Hepatocyte (in vitro differentiated cells): ENCODE results near the gene NCAPD3. TPM values are rescaled to one million over a fixed set of nuclear protein-coding genes. Genes with fewer than 3 reads are reported as not detected.

Experiments
- DNase-seq: peaks from one replicate; pipeline ENCODE4 v3.0.0-alpha.2; 2016; ENCODE audit warnings: low spot score
- H2AFZ ChIP-seq: fragments of 200-600 bp; sonication (generic); 2 replicates; pipeline ENCODE4 v1.6.0; 2016; ENCODE audit warnings: antibody characterized with exemption, mild to moderate bottlenecking
- H3K27ac ChIP-seq: fragments of 200-600 bp; sonication (generic); 2 replicates; pipeline ENCODE4 v1.5.1; 2016; ENCODE audit warnings: mild to moderate bottlenecking
- H3K27me3 ChIP-seq: fragments of 200-600 bp; sonication (generic); 2 replicates; pipeline ENCODE4 v1.6.1; 2016
- H3K36me3 ChIP-seq: fragments of 200-600 bp; sonication (generic); replicated peaks from 2 replicates; pipeline ENCODE4 v1.5.1; 2016; ENCODE audit warnings: low read depth; ENCODE audit not compliant: insufficient read depth
- H3K4me1 ChIP-seq: fragments of 200-600 bp; sonication (generic); 2 replicates; pipeline ENCODE4 v1.5.1; 2016; ENCODE audit warnings: mild to moderate bottlenecking, moderate library complexity; ENCODE audit not compliant: insufficient read depth
- H3K4me2 ChIP-seq: fragments of 200-600 bp; sonication (generic); 2 replicates; pipeline ENCODE4 v1.6.0; 2016
- H3K4me3 ChIP-seq: fragments of 200-600 bp; sonication (generic); 2 replicates; pipeline ENCODE4 v1.5.1; 2016; ENCODE audit warnings: mild to moderate bottlenecking
- H3K79me2 ChIP-seq: fragments of 200-600 bp; sonication (generic); 2 replicates; pipeline ENCODE4 v1.6.0; 2017; ENCODE audit warnings: mild to moderate bottlenecking
- H3K9me2 ChIP-seq: fragments of 200-600 bp; sonication (generic); replicated peaks from 2 replicates; pipeline ENCODE4 v1.6.0; 2017; ENCODE audit warnings: mild to moderate bottlenecking; ENCODE audit not compliant: insufficient read depth
- H3K9me3 ChIP-seq: fragments of 200-600 bp; sonication (generic); 2 replicates; pipeline ENCODE4 v1.5.1; 2016; ENCODE audit warnings: low read depth, mild to moderate bottlenecking
- H4K20me1 ChIP-seq: fragments of 200-600 bp; sonication (generic); 2 replicates; pipeline ENCODE4 v1.6.0; 2016; ENCODE audit warnings: mild to moderate bottlenecking; ENCODE audit not compliant: insufficient read depth, poor library complexity, severe bottlenecking
- CTCF ChIP-seq: fragments of 200-600 bp; sonication (generic); IDR thresholded peaks from 2 replicates; pipeline ENCODE4 v1.5.1; 2016; ENCODE audit warnings: antibody characterized with exemption, mild to moderate bottlenecking; ENCODE audit not compliant: poor library complexity
- EZH2 ChIP-seq: fragments of 200-600 bp; sonication (generic); IDR thresholded peaks from 2 replicates; pipeline ENCODE4 v1.6.1; 2016; ENCODE audit warnings: antibody characterized with exemption, mild to moderate bottlenecking, borderline replicate concordance
- EZH2phosphoT487 ChIP-seq: fragments of 200-600 bp; sonication (generic); IDR thresholded peaks from one replicate; pipeline ENCODE4 v1.6.1; 2018; ENCODE audit warnings: antibody characterized with exemption, mild to moderate bottlenecking, low read depth, moderate library complexity; ENCODE audit not compliant: unreplicated experiment, severe bottlenecking
- WGBS: methylation state at CpG from one replicate; pipeline ENCODE4 v1.1.6; 2016; ENCODE audit warnings: low lambda C conversion rate; ENCODE audit errors: missing lambda C conversion rate; 5-methylcytosine and 5-hydroxymethylcytosine counted together
- polyA plus RNA-seq: library from polyadenylated mRNA; unstranded; fragments of >200 nt; fragmentation: Nextera tagmentation; extraction: Ambion mirVana; gene quantifications from 2 replicates; pipeline ENCODE4 v1.2.1, GENCODE V29; 2016
- total RNA-seq: library from RNA; depleted of rRNA; stranded (reverse); fragments of >200 nt; gene quantifications from 2 replicates; pipeline ENCODE4 v1.2.3, GENCODE V29; 2014

The NCAPD3 gene
- total and polyA plus RNA-seq, 2 experiments from 2014 or later = 8.8 to 9.5 TPM

DNA sequence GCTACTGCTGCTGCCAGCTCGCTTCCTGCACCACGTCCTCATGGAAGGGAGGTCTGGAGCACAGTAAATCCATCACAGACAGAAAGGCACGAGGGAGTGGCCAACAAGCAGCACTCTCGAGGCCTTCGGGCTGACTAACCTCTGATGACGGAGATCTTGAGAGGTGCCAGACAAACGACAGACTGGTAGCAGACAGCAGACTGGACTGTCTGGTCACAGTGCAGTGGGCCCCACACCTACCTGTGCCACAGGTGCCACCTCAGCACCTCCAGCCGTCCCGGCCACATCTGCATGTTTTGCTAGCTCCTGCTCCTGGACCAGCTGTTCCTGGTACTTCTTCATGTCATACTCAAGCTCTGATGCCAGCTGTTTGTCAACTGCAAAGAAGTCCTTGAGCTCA, 64.1 kb downstream of the NCAPD3 start:
- Histone ChIP-seq H3K4me2 (no peak overlapping the region), H3K27me3 (no peaks in the 10 kb centered on the region), H4K20me1 (no peaks in the 10 kb centered on the region), H3K9me3 (no peaks in the 10 kb centered on the region), H3K4me3 (no peak overlapping the region), H3K4me1 (peaks cover 5% of the 10 kb centered on the region), H3K36me3 (no peaks in the 10 kb centered on the region), H3K79me2 (no peaks in the 10 kb centered on the region), H2AFZ (no peak overlapping the region), H3K27ac (no peak overlapping the region), H3K9me2 (no peaks in the 10 kb centered on the region)
- DNase-seq = no peak
- TF ChIP-seq EZH2phosphoT487 (no peak), CTCF (no peak), EZH2 (no peak)
- WGBS = 95% methylated on average over 9 of the region's 9 CpGs

GRCh38 chr11:134158023-134158422, 65.7 kb downstream of the NCAPD3 start:
- WGBS = 90% methylated on average over 9 of the region's 9 CpGs
- DNase-seq = no peak

GRCh38 chr11:134157451-134157850, 66.3 kb downstream of the NCAPD3 start:
- no peak for TF ChIP-seq EZH2
- peak; percentile 78 for TF ChIP-seq EZH2phosphoT487
- Histone ChIP-seq H2AFZ (no peak overlapping the region), H3K4me2 (no peak overlapping the region), H3K36me3 (no peaks in the 10 kb centered on the region), H3K27me3 (no peaks in the 10 kb centered on the region), H3K9me3 (no peaks in the 10 kb centered on the region), H4K20me1 (no peaks in the 10 kb centered on the region), H3K79me2 (no peaks in the 10 kb centered on the region), H3K9me2 (no peaks in the 10 kb centered on the region), H3K27ac (no peak overlapping the region), H3K4me1 (peaks cover 5% of the 10 kb centered on the region), H3K4me3 (no peak overlapping the region)
- WGBS = 45% methylated on average over 4 of the region's 4 CpGs
- DNase-seq = no peak

More at GRCh38 chr11:134158023-134158422, 65.7 kb downstream of the NCAPD3 start:
- Histone ChIP-seq H3K4me1 (peaks cover 5% of the 10 kb centered on the region), H3K9me3 (no peaks in the 10 kb centered on the region), H4K20me1 (no peaks in the 10 kb centered on the region), H3K27ac (peak overlapping the region; percentile 37), H3K9me2 (no peaks in the 10 kb centered on the region), H3K4me2 (peak overlapping the region; percentile 56), H3K27me3 (no peaks in the 10 kb centered on the region), H3K36me3 (no peaks in the 10 kb centered on the region), H2AFZ (no peak overlapping the region), H3K79me2 (no peaks in the 10 kb centered on the region), H3K4me3 (no peak overlapping the region)
- TF ChIP-seq EZH2 = no peak
- TF ChIP-seq CTCF = no peak
- TF ChIP-seq EZH2phosphoT487 = no peak

- DNase-seq = no peak
- no peaks in the 10 kb centered on the region for H3K27me3 ChIP-seq
- no peak overlapping the region for H3K4me3 ChIP-seq
- no peaks in the 10 kb centered on the region for H3K36me3 ChIP-seq
- no peak for TF ChIP-seq EZH2
- no peak for TF ChIP-seq CTCF
- TF ChIP-seq EZH2phosphoT487 = no peak
- no peak overlapping the region for H3K27ac ChIP-seq
- no peaks in the 10 kb centered on the region for H4K20me1 ChIP-seq
- H3K79me2 ChIP-seq = no peaks in the 10 kb centered on the region
- H3K4me2 ChIP-seq = no peak overlapping the region
- no peaks in the 10 kb centered on the region for H3K9me2 ChIP-seq
- H3K4me1 ChIP-seq = peaks cover 5% of the 10 kb centered on the region
- H2AFZ ChIP-seq = no peak overlapping the region
- no peaks in the 10 kb centered on the region for H3K9me3 ChIP-seq
- WGBS = 96% methylated on average over 28 of the region's 28 CpGs
Measured at GRCh38 chr11:134155946-134156865, 67.6 kb downstream of the NCAPD3 start.
